Suprapubic skin (tissue), 3 donors: ENCODE measurements around the gene CLBA1.

ENCODE experiments used
- CTCF ChIP-seq, 2 donors: fragments of 200-600 bp in 1 of 2; fragments of 450-650 bp in 1 of 2; sonication (generic) in 1 of 2; IDR thresholded peaks; one replicate each; pipeline ENCODE4 v1.5.1; 2016 to 2019; ENCODE audit warnings: antibody characterized with exemption in 2 of 2, mild to moderate bottlenecking in 1 of 2, moderate library complexity in 1 of 2
- POLR2A ChIP-seq, 2 donors: fragments of 450-650 bp; IDR thresholded peaks; one replicate each; pipeline ENCODE4 v1.6.1; 2017; ENCODE audit warnings: antibody characterized with exemption in 2 of 2, mild to moderate bottlenecking in 2 of 2, moderate library complexity in 2 of 2

DNA sequence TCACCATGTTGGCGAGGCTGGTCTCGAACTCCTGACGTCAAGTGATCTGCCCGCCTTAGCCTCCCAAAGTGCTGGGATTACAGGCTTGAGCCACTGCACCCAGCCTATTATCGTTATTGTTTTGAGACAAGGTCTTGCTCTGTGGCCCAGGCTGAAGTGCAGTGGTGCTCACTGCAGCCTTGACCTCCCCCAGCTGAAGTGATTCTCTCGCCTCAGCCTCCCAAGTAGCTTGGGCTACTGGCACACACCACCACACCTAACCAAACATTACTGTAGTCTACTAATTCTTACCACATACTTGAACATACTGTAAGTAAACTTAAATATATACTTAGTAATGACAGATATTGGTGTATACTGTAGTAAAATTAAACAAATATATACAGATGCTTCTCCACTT lies 39.8 kb downstream of the CLBA1 start:
- TF ChIP-seq CTCF (IDR thresholded peaks at IDR 0.05) (no peak), POLR2A (IDR thresholded peaks at IDR 0.05) (no peak)
